HuH-7 (cell line): ENCODE results near the gene PAWR.

ENCODE experiments used
- DNase-seq: peaks from one replicate; pipeline ENCODE4 v3.0.0; 2011; ENCODE audit warnings: low spot score

Gene PAWR

GRCh38 chr12:79690638-79691510 is at the start of gene PAWR:
Gene PAWR, minus strand, starts transcription at chr12:79690964. Its CDS starts 720 bp downstream, at chr12:79690244.
- peak; percentile 80 for DNase-seq

- DNase-seq: peak; percentile 28
Observed at GRCh38 chr12:79737875-79738718, 47.3 kb upstream of the PAWR start.

- no peak for DNase-seq
Observed at GRCh38 chr12:79732638-79733037, 41.9 kb upstream of the PAWR start.

- no peak for DNase-seq
Observed at GRCh38 chr12:79725987-79726386, 35.2 kb upstream of the PAWR start.

GRCh38 chr12:79717006-79717405 is 26.2 kb upstream of the PAWR start:
- no peak for DNase-seq

GRCh38 chr12:79715308-79715707 is 24.5 kb upstream of the PAWR start:
- DNase-seq: no peak

GRCh38 chr12:79710707-79711483 is 20.1 kb upstream of the PAWR start:
- DNase-seq: no peak

GRCh38 chr12:79707830-79708229 is 17.1 kb upstream of the PAWR start:
- peak; percentile 55 for DNase-seq

- no peak for DNase-seq
Observed at GRCh38 chr12:79706676-79707075, 15.9 kb upstream of the PAWR start.

GRCh38 chr12:79706156-79706555 is 15.4 kb upstream of the PAWR start:
- DNase-seq: no peak

GRCh38 chr12:79698966-79699365 is 8.2 kb upstream of the PAWR start:
- DNase-seq: no peak

GRCh38 chr12:79696416-79696815 is 5.7 kb upstream of the PAWR start:
- DNase-seq: no peak

GRCh38 chr12:79692860-79693577 is 2.3 kb upstream of the PAWR start:
- no peak for DNase-seq

GRCh38 chr12:79691511-79692248 is 916 bp upstream of the PAWR start:
- DNase-seq: no peak

GRCh38 chr12:79690142-79690637 is 574 bp downstream of the PAWR start:
- peak; percentile 81 for DNase-seq

- DNase-seq: no peak
Observed at GRCh38 chr12:79689477-79690141, 1.2 kb downstream of the PAWR start.

GRCh38 chr12:79689061-79689476 is 1.7 kb downstream of the PAWR start:
- no peak for DNase-seq

GRCh38 chr12:79688376-79689060 is 2.2 kb downstream of the PAWR start:
- no peak for DNase-seq

- DNase-seq: no peak
Observed at GRCh38 chr12:79687711-79688260, 3.0 kb downstream of the PAWR start.
